HPDE6-E6E7 (cell line): ENCODE results near the gene GJB5.
A peak's percentile ranks its signal among the peaks of the same experiment; 100 is the strongest.
"Not testable (repeated sequence)": the region's sequence is repeated elsewhere in the genome, so short reads cannot be mapped to it uniquely, and the experiment has no call there.

ENCODE experiments used
- DNase-seq: peaks from one replicate; pipeline ENCODE4 v3.0.0; 2011; ENCODE audit warnings: missing footprints; ENCODE audit errors: extremely low spot score

The GJB5 gene

DNA sequence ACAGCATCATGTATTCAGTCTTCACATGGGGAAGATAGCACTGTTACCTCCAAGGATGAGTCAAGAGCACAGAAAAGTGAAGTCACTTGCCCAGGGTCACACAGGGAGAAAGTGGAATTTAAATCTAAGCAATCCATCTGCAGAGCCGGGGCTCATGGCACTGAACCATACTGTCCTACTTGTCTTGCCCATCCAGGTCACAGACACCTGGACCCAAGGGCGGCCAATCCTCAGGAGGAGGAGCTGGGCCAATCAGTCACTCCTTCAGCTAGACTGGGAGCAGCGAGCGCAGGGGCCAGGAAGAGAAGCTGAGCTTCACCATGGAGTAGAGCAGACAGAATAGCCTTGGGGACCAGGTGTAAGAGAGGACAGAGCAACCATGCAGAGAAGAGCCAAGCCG, 9.2 kb upstream of the GJB5 start:
- no peak for DNase-seq

DNA sequence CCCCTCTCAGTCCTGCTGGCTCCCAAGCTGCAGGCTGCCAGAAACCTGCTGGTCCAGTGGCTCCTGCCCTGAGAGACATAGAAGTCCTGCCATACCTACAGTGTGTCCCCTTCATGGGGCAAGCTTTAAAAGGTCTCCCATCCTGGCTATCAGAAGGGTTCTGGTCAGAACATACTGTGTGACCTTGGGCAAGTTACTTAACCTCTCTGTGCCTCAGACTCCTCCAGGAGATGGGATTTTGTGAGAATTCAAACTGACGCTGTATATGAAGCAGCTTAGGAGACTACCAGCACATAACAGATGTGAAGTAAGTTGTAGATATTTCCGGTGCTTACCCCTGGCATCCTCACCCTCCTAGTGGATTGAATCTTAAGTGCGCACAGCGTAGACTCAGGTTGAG, 8.7 kb upstream of the GJB5 start:
- DNase-seq: no peak

DNA sequence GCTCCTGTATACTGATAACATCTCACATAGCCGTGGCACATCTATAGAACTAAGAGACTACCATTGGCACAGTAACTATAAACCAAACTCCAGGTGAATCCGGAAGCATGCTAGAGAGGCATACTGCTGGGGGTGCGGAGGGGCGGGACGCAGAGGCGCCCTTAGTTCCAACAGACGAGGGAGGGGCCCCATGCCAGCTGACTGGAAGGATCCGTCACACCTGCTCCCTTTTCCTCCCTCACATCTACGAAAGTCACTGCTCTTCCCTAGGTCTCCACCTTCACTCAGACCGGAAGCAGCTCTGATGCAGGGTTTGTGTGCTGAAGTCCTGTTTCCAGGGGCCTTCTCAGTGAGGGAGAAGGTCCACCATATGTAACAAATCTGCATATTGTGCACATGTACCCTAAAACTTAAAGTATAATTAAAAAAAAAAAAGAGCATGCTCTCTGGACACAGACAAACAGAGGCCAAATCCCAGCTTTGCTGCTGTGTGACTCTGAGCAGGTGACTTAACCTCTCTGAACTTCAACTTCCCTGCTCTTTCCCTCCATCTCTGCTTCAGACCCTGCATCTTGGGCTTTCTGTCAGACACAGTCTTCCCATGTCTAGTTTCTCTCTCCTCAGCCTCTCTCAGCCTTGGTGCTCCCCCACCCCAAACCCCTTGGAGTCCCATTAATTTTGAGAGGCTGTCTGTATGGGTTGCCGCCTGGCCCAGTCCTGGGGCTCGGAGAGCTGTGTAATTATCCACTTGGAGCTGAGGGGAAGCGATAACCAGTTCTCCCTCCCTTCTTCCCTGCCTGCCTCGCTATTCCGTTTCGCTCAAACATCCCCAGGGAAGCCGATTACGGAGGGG, 7.8 kb upstream of the GJB5 start:
- DNase-seq: no peak

DNA sequence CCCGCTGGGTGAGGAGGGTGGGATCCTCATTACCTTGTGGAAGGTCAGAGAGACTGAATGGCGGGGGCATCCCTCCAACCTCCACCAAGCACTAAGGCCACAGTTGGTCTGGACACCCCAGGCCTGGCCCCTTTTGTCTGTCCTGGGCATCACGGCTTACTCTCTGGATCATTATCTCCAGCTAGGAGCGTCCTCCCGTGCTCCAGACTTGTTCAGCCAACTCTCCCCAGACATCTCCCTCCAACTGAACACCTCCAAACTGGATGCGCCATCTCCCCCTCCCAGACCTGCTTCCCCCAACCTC, 7.3 kb upstream of the GJB5 start:
- DNase-seq: no peak

DNA sequence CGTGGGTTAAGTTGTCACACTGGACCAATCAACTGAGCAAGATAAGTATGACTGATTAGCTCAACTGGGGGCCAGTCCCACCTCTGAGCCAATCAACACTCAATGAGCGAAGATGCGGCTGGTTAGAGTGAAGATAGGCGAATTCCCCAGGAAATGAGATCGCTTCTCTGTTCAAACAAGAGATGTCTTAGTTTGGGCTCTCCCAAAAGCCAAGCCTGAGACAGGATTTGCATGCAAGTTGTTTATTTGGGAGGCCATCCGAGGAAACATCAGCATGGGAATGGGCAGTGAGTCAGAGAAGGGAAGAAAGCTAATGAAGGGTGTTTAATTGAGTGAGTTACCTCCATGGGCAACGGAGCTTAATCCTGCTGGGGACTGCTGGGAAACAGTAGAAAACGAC, 4.9 kb upstream of the GJB5 start:
- DNase-seq: no peak

DNA sequence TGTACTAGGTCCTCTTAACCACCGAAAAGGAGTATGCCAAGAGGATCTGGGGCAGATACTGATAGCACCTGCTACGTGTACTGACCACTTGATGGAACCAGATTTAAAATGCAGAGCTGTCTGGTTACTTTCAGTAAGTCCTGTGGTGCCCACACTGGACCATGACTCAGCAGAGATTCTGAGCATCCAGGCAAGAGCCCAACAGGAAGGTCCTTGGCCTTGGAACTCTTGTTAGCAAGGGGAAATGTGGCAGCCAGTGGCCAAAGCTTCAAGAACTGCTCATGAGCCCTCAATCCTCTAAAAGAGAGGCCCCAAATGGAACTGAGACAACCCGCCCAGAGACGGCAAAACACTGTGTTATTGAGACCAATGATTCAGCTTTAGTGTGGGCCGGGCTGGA, 4.2 kb upstream of the GJB5 start:
- DNase-seq: no peak

DNA sequence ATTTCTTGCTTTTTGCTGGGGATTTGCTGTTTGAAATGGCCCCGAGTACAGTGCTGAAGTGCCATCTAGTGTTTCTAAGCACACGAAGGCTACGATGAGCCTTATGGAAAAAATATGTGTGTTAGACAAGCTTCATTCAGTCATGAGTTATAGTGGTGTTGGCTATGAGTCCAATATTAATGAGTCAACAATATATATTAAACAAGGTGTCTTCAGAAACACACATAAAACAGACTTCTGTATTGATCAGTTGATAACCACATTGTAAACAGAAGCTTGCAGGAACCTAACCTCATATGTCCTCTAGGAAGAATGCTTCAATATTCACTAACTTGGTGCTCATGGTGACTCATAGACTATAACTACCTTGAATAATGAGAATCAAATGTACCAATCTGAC, 1.7 kb upstream of the GJB5 start:
- DNase-seq: no peak

DNA sequence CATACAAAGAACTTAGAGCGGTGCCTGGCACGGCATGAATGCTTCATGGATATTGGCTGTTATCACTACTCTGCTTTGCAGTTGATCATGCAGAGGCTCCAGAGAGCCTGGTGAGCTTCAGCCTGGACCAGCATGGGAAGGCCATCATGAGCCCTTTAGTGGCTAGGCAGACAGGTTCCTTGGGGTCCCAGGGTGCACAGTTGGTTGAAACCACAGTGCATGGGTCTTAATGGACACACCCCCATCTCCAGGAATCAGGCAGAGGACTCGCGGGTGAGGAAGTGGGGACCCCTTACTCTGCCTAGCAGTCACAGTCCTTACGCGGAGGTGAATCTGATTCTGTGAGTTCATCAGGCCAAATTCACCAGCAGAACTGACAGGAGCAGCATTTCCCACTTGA, 1.1 kb downstream of the GJB5 start:
- no peak for DNase-seq

DNA sequence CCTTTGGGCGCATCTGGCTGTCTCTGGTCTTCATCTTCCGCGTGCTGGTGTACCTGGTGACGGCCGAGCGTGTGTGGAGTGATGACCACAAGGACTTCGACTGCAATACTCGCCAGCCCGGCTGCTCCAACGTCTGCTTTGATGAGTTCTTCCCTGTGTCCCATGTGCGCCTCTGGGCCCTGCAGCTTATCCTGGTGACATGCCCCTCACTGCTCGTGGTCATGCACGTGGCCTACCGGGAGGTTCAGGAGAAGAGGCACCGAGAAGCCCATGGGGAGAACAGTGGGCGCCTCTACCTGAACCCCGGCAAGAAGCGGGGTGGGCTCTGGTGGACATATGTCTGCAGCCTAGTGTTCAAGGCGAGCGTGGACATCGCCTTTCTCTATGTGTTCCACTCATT, 2.5 kb downstream of the GJB5 start:
- no peak for DNase-seq

DNA sequence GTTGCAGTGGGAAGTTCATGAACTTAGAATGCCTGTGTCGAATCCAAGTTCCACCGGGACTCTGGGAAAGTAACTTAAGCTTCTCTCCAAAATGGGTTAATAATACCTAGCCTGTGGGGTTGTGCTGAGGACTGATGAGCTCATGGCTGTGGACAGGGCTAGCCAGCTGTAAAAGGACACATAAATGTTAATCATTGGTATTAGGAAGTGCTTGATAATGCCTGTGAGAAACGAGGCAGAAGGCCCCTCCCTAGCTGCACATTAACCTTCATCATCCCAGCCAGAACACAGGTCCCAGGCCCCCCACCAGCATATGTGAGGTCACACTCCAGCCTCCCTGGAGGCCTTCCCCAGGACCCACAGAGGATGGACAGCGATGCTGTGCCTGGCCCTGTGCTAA, 3.9 kb downstream of the GJB5 start:
- no peak for DNase-seq

DNA sequence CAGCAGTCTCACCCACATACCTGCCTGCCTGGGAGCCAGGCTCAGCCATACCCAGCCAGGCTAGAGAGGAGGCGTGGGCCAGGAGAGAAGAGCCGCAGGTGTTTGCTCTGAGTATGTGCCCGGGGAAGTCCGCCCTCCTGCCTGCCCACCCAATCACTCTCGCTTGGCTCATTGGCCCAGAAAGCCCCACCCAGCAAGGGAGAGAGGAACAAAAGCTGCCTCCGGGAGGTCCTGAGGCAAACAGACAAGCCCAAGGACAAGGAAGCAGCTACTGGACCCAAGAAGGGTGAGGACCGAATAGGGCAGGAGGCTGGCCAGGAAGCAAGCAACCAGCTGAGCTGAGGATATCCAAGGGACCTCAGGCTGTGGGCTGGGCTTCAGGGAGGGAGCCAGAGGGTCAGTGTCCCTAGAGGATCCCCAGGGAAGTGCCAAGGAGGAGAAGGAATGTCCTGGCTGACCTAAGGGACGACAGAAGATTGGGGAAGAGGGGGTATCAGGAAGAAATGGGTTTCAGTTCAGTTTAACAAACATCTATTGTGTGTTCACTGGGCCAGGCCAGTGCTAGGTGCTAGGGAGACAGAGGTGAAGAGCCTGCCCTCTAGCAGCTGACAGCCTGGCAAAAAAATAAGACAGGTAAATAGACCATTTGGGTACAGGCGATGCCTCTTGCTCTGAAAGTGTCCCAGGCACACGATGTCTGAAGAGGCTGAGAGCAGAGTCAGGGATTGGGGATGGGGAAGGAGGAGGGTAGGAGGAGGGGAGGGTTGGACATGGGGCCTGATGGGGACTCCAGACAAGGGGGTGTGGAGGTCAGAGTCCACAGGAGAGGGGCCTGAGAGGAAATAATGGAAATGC, 4.9 kb downstream of the GJB5 start, which contains the start of gene GJB4:
Gene GJB4 (plus strand): TSS at position 238 of the 855 bp plus-strand sequence. CDS start 1,515 bp downstream, outside the sequence.
- DNase-seq: no peak

DNA sequence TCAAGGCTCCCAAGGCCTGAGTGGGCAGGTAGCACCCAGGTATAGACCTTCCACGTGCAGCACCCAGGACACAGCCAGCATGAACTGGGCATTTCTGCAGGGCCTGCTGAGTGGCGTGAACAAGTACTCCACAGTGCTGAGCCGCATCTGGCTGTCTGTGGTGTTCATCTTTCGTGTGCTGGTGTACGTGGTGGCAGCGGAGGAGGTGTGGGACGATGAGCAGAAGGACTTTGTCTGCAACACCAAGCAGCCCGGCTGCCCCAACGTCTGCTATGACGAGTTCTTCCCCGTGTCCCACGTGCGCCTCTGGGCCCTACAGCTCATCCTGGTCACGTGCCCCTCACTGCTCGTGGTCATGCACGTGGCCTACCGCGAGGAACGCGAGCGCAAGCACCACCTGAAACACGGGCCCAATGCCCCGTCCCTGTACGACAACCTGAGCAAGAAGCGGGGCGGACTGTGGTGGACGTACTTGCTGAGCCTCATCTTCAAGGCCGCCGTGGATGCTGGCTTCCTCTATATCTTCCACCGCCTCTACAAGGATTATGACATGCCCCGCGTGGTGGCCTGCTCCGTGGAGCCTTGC, 6.4 kb downstream of the GJB5 start:
- DNase-seq: no peak

DNA sequence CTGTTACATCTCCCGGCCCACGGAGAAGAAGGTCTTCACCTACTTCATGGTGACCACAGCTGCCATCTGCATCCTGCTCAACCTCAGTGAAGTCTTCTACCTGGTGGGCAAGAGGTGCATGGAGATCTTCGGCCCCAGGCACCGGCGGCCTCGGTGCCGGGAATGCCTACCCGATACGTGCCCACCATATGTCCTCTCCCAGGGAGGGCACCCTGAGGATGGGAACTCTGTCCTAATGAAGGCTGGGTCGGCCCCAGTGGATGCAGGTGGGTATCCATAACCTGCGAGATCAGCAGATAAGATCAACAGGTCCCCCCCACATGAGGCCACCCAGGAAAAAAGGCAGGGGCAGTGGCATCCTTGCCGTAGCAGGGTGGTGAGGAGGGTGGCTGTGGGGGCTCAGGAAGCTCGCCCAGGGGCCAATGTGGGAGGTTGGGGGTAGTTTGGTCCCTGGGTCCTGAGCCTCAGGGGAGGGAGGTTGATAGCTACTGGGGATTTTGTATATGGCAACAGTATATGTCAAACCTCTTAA, 7.0 kb downstream of the GJB5 start:
- DNase-seq: no peak

DNA sequence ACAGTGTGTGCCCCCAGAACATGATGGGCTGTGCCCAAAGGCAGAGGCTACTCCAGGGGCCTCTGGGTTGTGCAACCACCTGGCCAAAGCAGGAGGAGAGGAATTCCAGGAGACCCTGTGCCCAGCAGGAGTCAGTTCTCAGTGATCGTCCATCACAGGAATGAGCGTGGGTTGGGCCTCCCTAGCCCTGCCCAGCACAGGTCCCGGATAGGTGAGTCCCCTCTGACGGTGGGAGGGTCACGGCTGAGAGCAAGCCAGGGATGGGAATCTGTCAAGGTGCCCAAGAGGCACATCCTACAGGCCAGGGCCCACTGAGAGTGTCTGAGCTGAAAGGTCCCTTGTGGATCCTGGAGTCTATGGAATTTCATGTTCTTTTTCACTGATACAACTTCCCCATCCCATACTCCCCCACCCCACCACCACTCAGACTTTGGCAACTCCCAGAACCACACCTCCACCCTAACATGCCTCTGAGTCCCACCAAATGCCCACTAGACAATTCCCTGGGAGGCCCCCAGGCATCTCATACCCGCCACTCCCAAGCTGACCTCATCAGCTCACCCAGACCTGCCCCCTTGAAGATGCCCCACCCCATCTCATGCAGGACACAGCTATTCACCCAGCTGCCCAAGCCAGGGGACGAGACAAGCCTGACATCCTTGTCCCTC, 7.8 kb downstream of the GJB5 start:
- no peak for DNase-seq

DNA sequence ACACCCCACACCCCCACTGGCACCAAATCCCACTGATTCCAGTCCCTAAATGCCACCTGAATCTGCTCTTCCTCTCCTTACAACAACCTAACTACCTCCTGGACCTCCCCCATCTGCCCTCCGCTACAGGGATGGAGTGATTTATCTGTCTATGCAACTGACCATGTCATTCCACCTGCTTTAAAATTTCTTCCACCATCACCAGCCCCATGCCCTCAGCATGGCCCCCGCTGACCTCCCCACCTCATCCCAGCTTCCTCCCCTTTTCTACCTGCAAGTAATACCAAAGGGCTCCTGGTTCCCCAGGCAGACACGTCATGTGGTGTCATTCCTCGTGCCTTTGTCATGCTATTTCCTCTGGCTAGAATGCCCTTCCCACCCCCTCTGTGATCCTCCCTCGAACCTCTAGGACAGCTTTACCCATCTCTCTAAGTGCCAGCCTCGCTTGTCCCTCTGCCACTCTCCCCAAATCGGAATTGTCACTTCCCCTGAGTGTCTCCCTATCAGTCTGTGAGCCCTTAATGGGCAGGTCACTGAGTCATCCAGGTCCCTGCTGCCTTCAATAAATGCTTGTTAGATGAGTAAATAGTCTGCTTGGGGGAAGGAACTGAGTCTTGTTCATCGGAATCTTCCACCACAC, 8.4 kb downstream of the GJB5 start:
- peak; percentile 91 for DNase-seq

DNA sequence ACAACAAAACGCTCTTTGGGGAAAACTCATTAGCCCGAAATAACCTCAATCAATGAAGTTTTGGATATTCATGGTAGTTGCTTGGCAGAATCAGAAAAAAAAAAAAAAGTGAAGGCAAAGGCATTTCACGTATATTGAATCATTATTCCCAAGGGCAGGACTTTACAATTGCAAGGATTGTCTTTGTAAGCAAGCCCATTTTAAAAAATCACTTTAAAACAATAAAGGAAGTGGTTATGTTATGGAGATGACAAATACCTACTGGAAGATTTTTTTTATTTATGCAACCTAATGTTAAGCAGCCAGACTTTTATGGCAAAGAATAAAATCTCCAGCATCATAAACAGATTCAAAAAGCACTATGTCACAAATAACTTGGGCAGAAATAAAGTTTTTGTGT, 14.0 kb downstream of the GJB5 start:
- DNase-seq: no peak

DNA sequence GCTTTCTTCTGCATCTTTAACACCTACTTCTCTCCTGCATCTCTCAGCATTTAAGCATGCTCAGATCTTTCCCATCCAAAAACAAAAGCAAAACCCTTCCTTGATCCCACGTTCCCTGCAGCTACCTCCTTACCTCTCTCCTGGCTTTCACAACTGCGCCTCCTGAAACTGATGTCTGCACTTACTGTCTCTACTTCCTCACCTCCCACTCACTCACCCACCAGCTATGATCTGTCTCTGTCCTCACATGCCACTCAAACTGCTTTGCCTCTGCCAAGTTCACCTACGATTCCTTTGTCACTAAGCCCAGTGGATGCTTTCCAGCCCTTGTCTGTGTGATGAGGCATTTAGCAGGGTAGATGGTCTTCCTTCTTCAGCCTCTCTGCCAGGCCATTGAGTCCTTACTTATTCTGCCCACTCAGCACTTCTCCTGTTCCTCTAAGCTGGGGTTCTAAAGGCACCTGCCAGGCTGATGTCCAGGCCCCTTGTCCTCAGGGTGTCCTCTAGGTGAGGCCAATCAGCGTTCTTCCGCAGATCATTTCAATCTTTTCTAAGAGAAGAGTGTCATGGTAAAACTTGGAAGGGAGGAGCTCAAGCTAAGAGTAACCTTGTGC, 16.2 kb downstream of the GJB5 start:
- no peak for DNase-seq

DNA sequence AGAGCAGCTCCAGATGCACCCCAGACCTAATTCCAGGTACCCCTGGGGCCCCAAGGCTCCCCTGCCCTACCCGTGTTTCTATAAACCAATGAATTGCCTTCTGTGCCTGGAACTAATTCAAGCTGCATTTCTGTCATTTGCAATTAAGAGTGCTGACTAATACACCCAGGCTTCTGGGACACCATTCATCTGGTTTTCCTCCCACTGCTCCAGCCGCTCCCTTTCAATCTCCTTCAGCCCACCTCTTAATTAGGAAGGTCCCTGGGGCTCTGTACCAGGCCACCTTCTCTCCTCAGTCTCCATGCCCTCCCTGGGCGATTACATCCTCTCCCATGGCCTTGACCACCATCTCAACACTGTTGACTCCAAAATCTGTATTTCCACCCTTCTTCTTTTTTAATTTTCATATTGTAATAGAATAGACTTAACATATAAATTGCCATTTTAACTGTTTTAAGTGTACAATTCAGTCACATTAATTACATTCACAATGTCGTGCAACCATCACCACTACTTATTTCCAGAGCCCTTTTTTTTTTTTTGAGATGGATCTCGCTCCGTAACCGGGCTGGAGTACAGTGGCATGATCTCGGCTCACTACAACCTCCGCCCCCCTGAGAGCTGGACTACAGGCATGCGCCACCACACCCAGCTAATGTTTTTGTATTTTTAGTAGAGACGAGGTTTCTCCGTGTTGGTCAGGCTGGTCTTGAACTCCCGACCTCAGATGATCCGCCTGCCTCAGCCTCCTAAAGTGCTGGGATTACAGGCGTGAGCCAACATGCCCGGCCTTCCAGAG, 16.9 kb downstream of the GJB5 start:
- no peak for DNase-seq

DNA sequence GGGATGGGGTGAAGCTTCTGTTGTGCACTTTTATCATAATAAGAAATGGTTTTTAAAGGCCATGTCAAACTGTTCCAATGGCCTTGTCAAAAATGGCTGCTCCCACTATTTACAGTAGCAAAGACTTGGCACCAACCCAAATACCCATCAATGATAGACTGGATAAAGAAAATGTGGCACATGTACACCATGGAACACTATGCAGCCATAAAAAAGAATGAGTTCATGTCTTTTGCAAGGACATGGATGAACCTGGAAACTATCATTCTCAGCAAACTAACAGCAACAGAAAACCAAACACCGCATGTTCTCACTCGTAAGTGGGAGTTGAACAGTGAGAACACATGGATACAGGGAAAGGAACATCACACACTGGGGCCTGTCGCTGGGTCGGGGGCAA, 18.3 kb downstream of the GJB5 start:
- DNase-seq: not testable (repeated sequence)

DNA sequence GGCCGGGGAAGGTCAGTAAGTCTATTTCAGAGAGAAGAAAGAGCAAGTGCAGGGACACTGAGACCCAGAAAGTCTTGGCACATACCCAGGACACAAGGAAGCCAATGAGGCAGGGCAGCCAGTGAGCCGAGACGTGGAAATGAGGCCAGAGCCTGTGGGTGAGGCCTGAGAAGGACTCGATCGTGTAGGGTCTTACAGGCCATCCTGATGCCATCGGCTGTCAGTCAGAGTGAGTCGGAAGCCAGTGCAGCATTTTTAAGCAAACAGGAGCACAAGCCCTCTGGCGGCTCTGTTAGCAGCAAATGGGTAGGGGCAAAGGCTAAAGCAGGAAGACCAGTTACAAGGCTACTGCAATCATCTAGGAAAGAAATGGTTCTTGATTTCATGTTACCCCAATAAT, 20.1 kb downstream of the GJB5 start:
- no peak for DNase-seq
